Tibial artery (tissue), 4 donors: Measurements from ENCODE around the gene NF2.

Experiments
- DNase-seq, 2 donors: peaks; one replicate each; pipeline ENCODE4 v3.0.0-alpha.2; 2019
- H3K27ac ChIP-seq, 2 donors: fragments of 200-600 bp; sonication (generic) in 1 of 2; 1 replicate in 1 of 2; 2 replicates in 1 of 2; pipeline ENCODE4 v1.5.1; 2018 to 2019; ENCODE audit warnings: mild to moderate bottlenecking in 1 of 2
- H3K27me3 ChIP-seq, 2 donors: fragments of 200-600 bp; sonication (generic) in 1 of 2; one replicate each; pipeline versions ENCODE4 v1.5.1 to v1.6.0; 2016 to 2019
- H3K36me3 ChIP-seq, 3 donors: fragments of 200-600 bp; sonication (generic) in 2 of 3; one replicate each; pipeline ENCODE4 v1.5.1; 2016 to 2019; ENCODE audit warnings: mild to moderate bottlenecking in 2 of 3
- H3K4me1 ChIP-seq, 4 donors: fragments of 200-600 bp; sonication (generic) in 2 of 4; 1 replicate in 3 of 4; 2 replicates in 1 of 4; pipeline ENCODE4 v1.5.1; 2016 to 2019
- H3K4me3 ChIP-seq, 2 donors: fragments of 200-600 bp; sonication (generic) in 1 of 2; 1 replicate in 1 of 2; 2 replicates in 1 of 2; pipeline ENCODE4 v1.5.1; 2018 to 2019; ENCODE audit warnings: mild to moderate bottlenecking in 2 of 2
- H3K9me3 ChIP-seq, 3 donors: fragments of 200-600 bp; sonication (generic) in 1 of 3; one replicate each; pipeline ENCODE4 v1.5.1; 2016 to 2019
- CTCF ChIP-seq, 2 experiments: fragments of 200-600 bp in 1 of 2; fragments of 450-650 bp in 1 of 2; IDR thresholded peaks; one replicate each; pipeline ENCODE4 v1.5.1; 2017 to 2019; ENCODE audit warnings: antibody characterized with exemption in 2 of 2, mild to moderate bottlenecking in 1 of 2, moderate library complexity in 1 of 2
- intact Hi-C: fragments of 100-400 bp; cut with DNase I; formaldehyde crosslinking; loops from one replicate; pipeline ENCODE4 v1.15.0; 2023; ENCODE audit warnings: low total_unique reads

The NF2 gene

GRCh38 chr22:29704528-29705285, 101.3 kb downstream of the NF2 start:
- intact Hi-C loops = no loop called here
- Histone ChIP-seq H3K36me3 (no peaks in the 10 kb centered on the region), H3K4me1 (peaks cover 0 to 18% (median 7%) of the 10 kb centered on the region in 4 donors), H3K27ac (no peak overlapping the region), H3K9me3 (no peaks in the 10 kb centered on the region), H3K27me3 (peaks cover 0 to 80% of the 10 kb centered on the region in 2 donors), H3K4me3 (no peak overlapping the region)
- TF ChIP-seq CTCF (IDR thresholded peaks at IDR 0.05) = no peak
- no peak for DNase-seq

- Histone ChIP-seq H3K36me3 (no peaks in the 10 kb centered on the region), H3K9me3 (no peaks in the 10 kb centered on the region), H3K27me3 (peaks cover 0 to 83% of the 10 kb centered on the region in 2 donors), H3K4me3 (no peak overlapping the region), H3K27ac (no peak overlapping the region), H3K4me1 (peaks cover 0 to 13% (median 5%) of the 10 kb centered on the region in 4 donors)
- TF ChIP-seq CTCF (IDR thresholded peaks at IDR 0.05) = no peak
- intact Hi-C loops = no loop called here
- no peak for DNase-seq
Observed at GRCh38 chr22:29705651-29706050, 102.2 kb downstream of the NF2 start.

GRCh38 chr22:29706486-29706885, 103.1 kb downstream of the NF2 start:
- Histone ChIP-seq H3K27me3 (peaks cover 0 to 83% of the 10 kb centered on the region in 2 donors), H3K4me1 (peaks cover 0 to 17% (median 5%) of the 10 kb centered on the region in 4 donors), H3K9me3 (no peaks in the 10 kb centered on the region), H3K27ac (no peak overlapping the region), H3K36me3 (no peaks in the 10 kb centered on the region), H3K4me3 (no peak overlapping the region)
- intact Hi-C loops = no loop called here
- DNase-seq = no peak
- TF ChIP-seq CTCF (IDR thresholded peaks at IDR 0.05) = no peak

GRCh38 chr22:29707010-29707409, 103.6 kb downstream of the NF2 start:
- H3K9me3 ChIP-seq = no peaks in the 10 kb centered on the region
- H3K4me1 ChIP-seq = peaks cover 0 to 17% (median 5%) of the 10 kb centered on the region in 4 donors
- no peak for TF ChIP-seq CTCF (IDR thresholded peaks at IDR 0.05)
- intact Hi-C loops = no loop called here
- H3K27me3 ChIP-seq = peaks cover 0 to 86% of the 10 kb centered on the region in 2 donors
- no peak overlapping the region for H3K27ac ChIP-seq
- H3K4me3 ChIP-seq = no peak overlapping the region
- no peaks in the 10 kb centered on the region for H3K36me3 ChIP-seq
- no peak for DNase-seq

GRCh38 chr22:29707471-29707870, 104.0 kb downstream of the NF2 start:
- intact Hi-C loops = no loop called here
- DNase-seq = no peak
- peaks cover 0 to 17% (median 5%) of the 10 kb centered on the region in 4 donors for H3K4me1 ChIP-seq
- no peak for TF ChIP-seq CTCF (IDR thresholded peaks at IDR 0.05)
- H3K36me3 ChIP-seq = no peaks in the 10 kb centered on the region
- H3K27ac ChIP-seq = no peak overlapping the region
- H3K4me3 ChIP-seq = no peak overlapping the region
- no peaks in the 10 kb centered on the region for H3K9me3 ChIP-seq
- H3K27me3 ChIP-seq = peaks cover 0 to 82% of the 10 kb centered on the region in 2 donors
